ENCODE data around the gene ELMOD2.

Gene ELMOD2

DNA sequence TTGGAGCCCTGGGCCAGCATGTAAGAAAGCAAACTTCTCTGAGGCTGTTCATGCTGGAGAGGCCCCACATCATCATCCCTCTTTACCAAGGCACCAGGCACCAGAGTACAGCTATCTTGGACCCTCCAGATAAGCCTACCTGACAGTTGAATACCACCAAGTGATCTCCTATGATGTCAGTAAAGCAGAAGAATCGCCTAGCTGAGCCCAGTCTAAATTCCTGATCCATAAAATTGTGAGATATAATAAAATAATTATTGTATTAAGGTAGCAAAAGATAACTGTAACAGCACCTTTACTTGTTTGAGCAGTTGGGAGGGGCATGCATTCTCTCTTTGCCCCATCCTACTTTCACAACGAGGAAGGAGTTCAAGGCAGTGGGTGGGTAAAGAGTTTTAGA is 47.7 kb downstream of the ELMOD2 start:
- no peak overlapping the region for H3K4me3 ChIP-seq (ENCODE audit: low read depth, low read length)
- ChIA-PET POLR2A (no interaction called here), CTCF (interaction anchor here (1.0 kb wide), 1 partner anchor 280 kb away, joined by 3 read pairs; no protein-coding TSS in a partner anchor)
- no peaks in the 10 kb centered on the region for H3K4me1 ChIP-seq (ENCODE audit: control insufficient read depth, insufficient read depth, low read length)
- H3K36me3 ChIP-seq (ENCODE audit: control insufficient read depth in 2 of 2, insufficient read depth in 1 of 2, low read length in 2 of 2), result no peaks in the 10 kb centered on the region
- no peaks in the 10 kb centered on the region for H3K9me3 ChIP-seq (ENCODE audit: control insufficient read depth, insufficient read depth, low read depth, low read length)
- TF ChIP-seq, protein P1, sequence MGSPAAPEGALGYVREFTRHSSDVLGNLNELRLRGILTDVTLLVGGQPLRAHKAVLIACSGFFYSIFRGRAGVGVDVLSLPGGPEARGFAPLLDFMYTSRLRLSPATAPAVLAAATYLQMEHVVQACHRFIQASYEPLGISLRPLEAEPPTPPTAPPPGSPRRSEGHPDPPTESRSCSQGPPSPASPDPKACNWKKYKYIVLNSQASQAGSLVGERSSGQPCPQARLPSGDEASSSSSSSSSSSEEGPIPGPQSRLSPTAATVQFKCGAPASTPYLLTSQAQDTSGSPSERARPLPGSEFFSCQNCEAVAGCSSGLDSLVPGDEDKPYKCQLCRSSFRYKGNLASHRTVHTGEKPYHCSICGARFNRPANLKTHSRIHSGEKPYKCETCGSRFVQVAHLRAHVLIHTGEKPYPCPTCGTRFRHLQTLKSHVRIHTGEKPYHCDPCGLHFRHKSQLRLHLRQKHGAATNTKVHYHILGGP (tag by site-specific recombination; IDR thresholded peaks at IDR 0.05), result no peak
- TF ChIP-seq ZFHX2 (tag by site-specific recombination; conservative IDR thresholded peaks at IDR 0.05), result no peak
- no peak for TF ChIP-seq ZNF701 (tag by site-specific recombination; IDR thresholded peaks at IDR 0.05)
- TF ChIP-seq ZNF404 (tag by site-specific recombination; IDR thresholded peaks at IDR 0.05), result no peak
- TF ChIP-seq GLIS2 (tag by site-specific recombination; IDR thresholded peaks at IDR 0.05), result no peak
- TF ChIP-seq OVOL3 (tag by site-specific recombination; IDR thresholded peaks at IDR 0.05), result no peak
- TF ChIP-seq YY2 (tag by site-specific recombination; IDR thresholded peaks at IDR 0.05), result no peak
- TF ChIP-seq, protein P2, sequence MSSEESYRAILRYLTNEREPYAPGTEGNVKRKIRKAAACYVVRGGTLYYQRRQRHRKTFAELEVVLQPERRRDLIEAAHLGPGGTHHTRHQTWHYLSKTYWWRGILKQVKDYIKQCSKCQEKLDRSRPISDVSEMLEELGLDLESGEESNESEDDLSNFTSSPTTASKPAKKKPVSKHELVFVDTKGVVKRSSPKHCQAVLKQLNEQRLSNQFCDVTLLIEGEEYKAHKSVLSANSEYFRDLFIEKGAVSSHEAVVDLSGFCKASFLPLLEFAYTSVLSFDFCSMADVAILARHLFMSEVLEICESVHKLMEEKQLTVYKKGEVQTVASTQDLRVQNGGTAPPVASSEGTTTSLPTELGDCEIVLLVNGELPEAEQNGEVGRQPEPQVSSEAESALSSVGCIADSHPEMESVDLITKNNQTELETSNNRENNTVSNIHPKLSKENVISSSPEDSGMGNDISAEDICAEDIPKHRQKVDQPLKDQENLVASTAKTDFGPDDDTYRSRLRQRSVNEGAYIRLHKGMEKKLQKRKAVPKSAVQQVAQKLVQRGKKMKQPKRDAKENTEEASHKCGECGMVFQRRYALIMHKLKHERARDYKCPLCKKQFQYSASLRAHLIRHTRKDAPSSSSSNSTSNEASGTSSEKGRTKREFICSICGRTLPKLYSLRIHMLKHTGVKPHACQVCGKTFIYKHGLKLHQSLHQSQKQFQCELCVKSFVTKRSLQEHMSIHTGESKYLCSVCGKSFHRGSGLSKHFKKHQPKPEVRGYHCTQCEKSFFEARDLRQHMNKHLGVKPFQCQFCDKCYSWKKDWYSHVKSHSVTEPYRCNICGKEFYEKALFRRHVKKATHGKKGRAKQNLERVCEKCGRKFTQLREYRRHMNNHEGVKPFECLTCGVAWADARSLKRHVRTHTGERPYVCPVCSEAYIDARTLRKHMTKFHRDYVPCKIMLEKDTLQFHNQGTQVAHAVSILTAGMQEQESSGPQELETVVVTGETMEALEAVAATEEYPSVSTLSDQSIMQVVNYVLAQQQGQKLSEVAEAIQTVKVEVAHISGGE (tag by site-specific recombination; conservative IDR thresholded peaks at IDR 0.05; ENCODE audit: low read depth), result no peak
- no peak for TF ChIP-seq ZNF37A (tag by site-specific recombination; IDR thresholded peaks at IDR 0.05)
- TF ChIP-seq SP7 (tag by site-specific recombination; IDR thresholded peaks at IDR 0.05), result no peak
- TF ChIP-seq ZNF792 (tag by site-specific recombination; IDR thresholded peaks at IDR 0.05), result no peak
- TF ChIP-seq KLF8 (tag by site-specific recombination; IDR thresholded peaks at IDR 0.05), result no peak
- TF ChIP-seq SP2 (tag by site-specific recombination; IDR thresholded peaks at IDR 0.05), result no peak
- TF ChIP-seq ZNF354C (tag by site-specific recombination; IDR thresholded peaks at IDR 0.05; ENCODE audit: borderline replicate concordance, low read depth), result no peak
- TF ChIP-seq ZNF121 (tag by site-specific recombination; IDR thresholded peaks at IDR 0.05), result no peak
- TF ChIP-seq ZNF133 (tag by site-specific recombination; IDR thresholded peaks at IDR 0.05), result no peak
- no peak overlapping the region for H3K27ac ChIP-seq (ENCODE audit: extremely low read depth, low read depth, low read length)

DNA sequence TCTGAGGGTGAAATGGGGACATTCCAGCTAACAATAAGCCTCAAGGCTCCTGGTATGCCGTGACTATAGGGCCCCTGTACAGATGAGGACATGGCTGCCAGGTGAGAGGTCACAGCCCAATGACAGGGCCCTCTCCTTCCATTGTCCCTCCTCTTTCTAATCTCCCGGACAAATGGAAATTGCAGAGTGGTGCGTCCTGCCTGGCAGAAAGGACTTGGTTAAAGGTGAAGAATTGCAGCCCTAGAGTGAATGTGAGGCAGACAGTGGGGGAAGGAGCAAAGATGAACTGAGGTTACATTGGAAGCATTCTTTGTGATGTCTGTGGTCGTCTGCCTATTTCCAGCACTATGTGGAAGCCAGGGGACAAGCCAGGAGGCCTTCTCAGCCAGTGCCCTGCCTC is 51.5 kb downstream of the ELMOD2 start:
- no peak overlapping the region for H3K27ac ChIP-seq (ENCODE audit: extremely low read depth, low read depth, low read length)
- H3K4me1 ChIP-seq (ENCODE audit: control insufficient read depth, insufficient read depth, low read length), result no peaks in the 10 kb centered on the region
- ChIA-PET POLR2A (no interaction called here), CTCF (no interaction called here)
- no peak overlapping the region for H3K4me3 ChIP-seq (ENCODE audit: low read depth, low read length)
- no peaks in the 10 kb centered on the region for H3K9me3 ChIP-seq (ENCODE audit: control insufficient read depth, insufficient read depth, low read depth, low read length)
- H3K36me3 ChIP-seq (ENCODE audit: control insufficient read depth in 2 of 2, insufficient read depth in 1 of 2, low read length in 2 of 2), result no peaks in the 10 kb centered on the region
- no peak for TF ChIP-seq ZNF585B (tag by site-specific recombination; IDR thresholded peaks at IDR 0.05)
- TF ChIP-seq ZNF16 (tag by site-specific recombination; IDR thresholded peaks at IDR 0.05; ENCODE audit: low read depth), result no peak
- no peak for TF ChIP-seq ZNF571 (tag by site-specific recombination; IDR thresholded peaks at IDR 0.05)
- no peak for TF ChIP-seq ZNF670 (tag by site-specific recombination; IDR thresholded peaks at IDR 0.05; ENCODE audit: low read depth)
- TF ChIP-seq ZNF169 (tag by site-specific recombination; IDR thresholded peaks at IDR 0.05), result no peak
- no peak for TF ChIP-seq ZNF24 (tag by site-specific recombination; IDR thresholded peaks at IDR 0.05)

Data from HEK293 (cell line).